Stimulated activated CD4-positive, alpha-beta T cell treated with anti-CD3 and anti-CD28 coated beads, TNF-alpha, amount 100 ng/mL, for 24 hours (primary cell): Measurements from ENCODE around the gene NR4A3.
A peak's percentile ranks its signal among the peaks of the same experiment; 100 is the strongest.

Experiments used
- DNase-seq, 3 experiments: peaks; one replicate each; pipeline ENCODE4 v3.0.0-alpha.2; 2020; ENCODE audit warnings: low read depth in 3 of 3

NR4A3 gene

GRCh38 chr9:99873943-99874584 is 52.4 kb downstream of the NR4A3 start:
- no peak for DNase-seq

GRCh38 chr9:99876190-99876589 is 54.5 kb downstream of the NR4A3 start:
- DNase-seq = no peak

GRCh38 chr9:99878651-99879050 is 57.0 kb downstream of the NR4A3 start:
- DNase-seq = no peak

- peak in 1 of 3 experiments; percentile 11 for DNase-seq
Observed at GRCh38 chr9:99881769-99882168, 60.1 kb downstream of the NR4A3 start.

- no peak for DNase-seq
Observed at GRCh38 chr9:99885747-99886146, 64.1 kb downstream of the NR4A3 start.

GRCh38 chr9:99889120-99889519 is 67.4 kb downstream of the NR4A3 start:
- DNase-seq = no peak

GRCh38 chr9:99894826-99895225 is 73.1 kb downstream of the NR4A3 start:
- DNase-seq = no peak

- DNase-seq = no peak
Observed at GRCh38 chr9:99895510-99895909, 73.8 kb downstream of the NR4A3 start.

GRCh38 chr9:99896119-99896518 is 74.4 kb downstream of the NR4A3 start:
- no peak for DNase-seq

- no peak for DNase-seq
Observed at GRCh38 chr9:99903393-99903792, 81.7 kb downstream of the NR4A3 start.

GRCh38 chr9:99905833-99906402 is 84.2 kb downstream of the NR4A3 start:
- no peak for DNase-seq

GRCh38 chr9:99906403-99907207 is 84.9 kb downstream of the NR4A3 start, which contains the start of gene STX17:
TSS of gene STX17 (plus strand) at chr9:99906654. CDS start at chr9:99915240, 8,586 bp downstream.
- DNase-seq = peak; percentile 62 to 74 (median 62)

- DNase-seq = no peak
Observed at GRCh38 chr9:99907208-99907532, 85.5 kb downstream of the NR4A3 start.

GRCh38 chr9:99911600-99911999 is 89.9 kb downstream of the NR4A3 start:
- DNase-seq = no peak
